HG03064 (cell line): Measurements from ENCODE around the gene ARHGEF12.

Experiments
- ATAC-seq: cut with Tn5 transposase; IDR thresholded peaks from one replicate; pipeline ENCODE4 v1.9.1; 2021; ENCODE audit warnings: low read depth; ENCODE audit not compliant: unreplicated experiment

Gene ARHGEF12

GRCh38 chr11:120410622-120411380 lies 74.6 kb downstream of the ARHGEF12 start:
- ATAC-seq: no peak

DNA sequence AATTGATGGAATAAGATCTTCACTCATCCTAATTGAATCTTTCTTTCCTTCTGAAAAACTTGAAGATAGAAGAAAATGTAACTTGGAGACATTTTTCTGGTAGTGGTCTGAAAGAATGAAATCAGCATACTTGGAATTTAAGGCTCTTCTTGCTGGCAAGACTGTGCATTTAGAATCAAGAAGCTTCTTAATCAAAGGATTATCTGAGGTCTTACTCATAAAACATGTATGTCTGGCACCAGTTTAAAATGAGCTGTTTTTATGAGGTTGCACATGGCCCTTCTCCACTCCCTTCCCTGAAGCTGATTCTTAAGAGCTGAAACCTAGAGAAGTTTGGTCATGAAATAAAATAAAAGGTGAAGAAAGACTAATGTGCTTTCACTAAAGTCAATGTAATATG lies 77.3 kb downstream of the ARHGEF12 start:
- no peak for ATAC-seq

- no peak for ATAC-seq
These were observed 84.4 kb downstream of the ARHGEF12 start for GRCh38 chr11:120420572-120420971.

GRCh38 chr11:120424185-120424969 lies 88.2 kb downstream of the ARHGEF12 start:
- ATAC-seq: no peak

- ATAC-seq: no peak
These were observed 88.7 kb downstream of the ARHGEF12 start for GRCh38 chr11:120424970-120425332.

- no peak for ATAC-seq
These were observed 89.3 kb downstream of the ARHGEF12 start for GRCh38 chr11:120425527-120425926.

DNA sequence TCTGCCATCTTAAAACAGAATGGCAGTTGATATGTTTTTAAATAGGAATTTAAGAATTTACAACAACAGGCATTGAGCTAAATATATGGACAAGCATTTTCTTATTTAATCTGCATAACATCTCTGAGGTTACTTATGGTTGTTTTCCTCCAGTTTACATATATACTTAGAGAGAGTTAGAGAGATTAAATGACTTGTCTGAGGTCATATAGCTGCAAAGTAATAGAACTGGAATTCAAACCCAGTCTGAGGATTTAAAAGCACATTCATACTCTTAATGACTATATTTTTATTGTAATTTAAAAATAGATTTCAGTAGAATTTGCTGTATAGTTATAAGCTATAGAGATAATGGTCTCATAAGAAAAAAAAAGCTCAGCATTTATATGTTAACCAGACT lies 93.9 kb downstream of the ARHGEF12 start:
- no peak for ATAC-seq

- ATAC-seq: no peak
These were observed 95.4 kb downstream of the ARHGEF12 start for GRCh38 chr11:120431633-120432032.

DNA sequence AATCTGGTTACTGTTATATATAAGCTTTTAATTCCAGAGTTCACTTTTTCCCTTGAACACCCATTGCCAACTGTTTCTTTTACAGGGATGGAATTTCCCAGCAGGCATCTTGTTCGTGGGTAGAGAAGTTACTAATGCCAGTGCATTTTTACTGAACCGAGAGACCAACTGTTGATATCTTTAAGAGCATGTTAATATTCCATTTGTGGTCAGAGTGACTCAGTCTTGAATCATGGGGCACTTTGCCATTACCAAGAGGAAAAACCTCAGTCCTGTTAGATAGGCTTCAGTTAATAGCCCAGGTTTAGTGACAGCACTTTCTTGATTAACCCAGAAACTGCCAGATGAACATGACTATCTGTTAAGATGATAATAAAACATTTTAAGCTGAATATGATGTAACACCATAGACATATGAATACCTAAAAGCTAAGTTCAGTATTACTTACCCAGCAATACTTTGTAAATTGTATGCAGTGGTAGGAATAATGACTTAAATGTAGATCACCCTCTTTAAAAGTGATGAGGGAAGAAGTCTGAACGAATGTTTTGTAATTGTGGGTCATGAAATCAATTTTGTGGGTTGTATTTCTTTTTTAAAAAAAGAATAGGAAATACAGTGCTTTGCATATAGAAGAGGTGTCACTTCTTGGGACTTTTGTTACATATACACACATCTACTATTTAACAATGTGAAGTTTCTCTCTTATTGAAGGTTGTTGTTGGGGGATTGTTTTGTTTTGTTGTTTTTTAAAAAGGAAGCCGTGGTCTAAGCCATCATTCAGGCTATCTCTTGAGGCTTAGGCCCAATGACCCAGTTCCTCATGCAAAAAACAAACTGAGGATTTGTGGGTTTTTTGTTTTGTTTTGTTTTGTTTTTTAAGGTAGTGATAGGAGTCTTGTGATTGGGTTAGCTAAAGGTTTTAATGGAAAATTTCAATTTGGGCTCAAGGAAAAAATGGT lies 96.1 kb downstream of the ARHGEF12 start:
- ATAC-seq: no peak

- ATAC-seq: no peak
These were observed 105.4 kb downstream of the ARHGEF12 start for GRCh38 chr11:120441592-120441991.

DNA sequence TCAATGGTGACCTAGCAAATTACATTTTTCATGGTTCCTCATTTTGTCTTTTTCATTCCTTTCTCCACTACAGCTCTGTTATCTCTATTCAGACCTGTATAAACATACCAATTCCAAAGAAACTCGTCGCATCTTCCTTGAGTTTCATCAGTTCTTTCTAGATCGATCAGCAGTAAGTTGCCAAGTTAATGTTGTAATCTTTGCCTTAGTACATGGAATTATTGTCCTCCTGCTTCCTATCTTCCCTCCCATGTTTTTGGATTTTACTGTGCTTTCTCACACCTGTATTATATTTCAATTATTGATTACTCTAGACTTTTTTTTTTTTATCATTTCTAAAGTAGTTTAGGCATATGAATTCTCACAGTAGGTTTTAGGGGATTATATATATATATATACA lies 105.8 kb downstream of the ARHGEF12 start:
- ATAC-seq: no peak

DNA sequence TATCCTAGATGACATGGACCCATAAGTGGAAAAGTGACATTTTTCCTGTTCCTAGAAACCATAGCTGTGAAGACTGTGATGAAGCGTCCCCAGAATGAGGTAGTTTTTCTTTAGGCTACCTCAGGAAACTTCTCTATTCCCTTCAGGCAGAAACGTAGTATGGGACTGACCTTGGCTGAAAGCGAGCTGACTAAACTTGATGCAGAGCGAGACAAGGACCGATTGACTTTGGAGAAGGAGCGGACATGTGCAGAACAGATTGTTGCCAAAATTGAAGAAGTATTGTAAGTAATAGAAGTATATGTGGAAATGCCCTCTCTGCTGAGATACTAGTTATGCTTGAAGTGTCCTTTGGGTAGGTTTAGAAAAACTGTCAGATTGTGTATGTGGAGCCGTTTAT lies 110.6 kb downstream of the ARHGEF12 start:
- ATAC-seq: no peak

DNA sequence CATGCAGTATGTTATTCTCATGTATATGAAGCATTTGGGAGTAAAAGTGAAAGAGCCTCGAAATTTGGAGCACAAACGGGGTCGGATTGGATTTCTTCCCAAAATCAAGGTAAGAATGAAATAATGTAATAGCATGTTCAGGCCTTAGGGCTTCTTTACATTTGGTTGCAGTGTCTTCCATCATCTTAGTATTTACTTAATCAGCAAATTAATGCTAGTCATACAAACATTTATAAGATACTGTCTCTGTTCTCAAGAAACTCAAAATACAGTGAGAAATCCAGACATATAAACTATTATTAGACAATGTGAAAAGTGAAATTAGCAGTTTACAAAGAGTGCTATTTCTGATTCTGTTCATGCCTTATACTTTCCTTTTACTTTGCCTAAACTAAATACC lies 112.0 kb downstream of the ARHGEF12 start:
- no peak for ATAC-seq

GRCh38 chr11:120455487-120455886 lies 119.3 kb downstream of the ARHGEF12 start:
- no peak for ATAC-seq

GRCh38 chr11:120457996-120458395 lies 121.8 kb downstream of the ARHGEF12 start:
- no peak for ATAC-seq

DNA sequence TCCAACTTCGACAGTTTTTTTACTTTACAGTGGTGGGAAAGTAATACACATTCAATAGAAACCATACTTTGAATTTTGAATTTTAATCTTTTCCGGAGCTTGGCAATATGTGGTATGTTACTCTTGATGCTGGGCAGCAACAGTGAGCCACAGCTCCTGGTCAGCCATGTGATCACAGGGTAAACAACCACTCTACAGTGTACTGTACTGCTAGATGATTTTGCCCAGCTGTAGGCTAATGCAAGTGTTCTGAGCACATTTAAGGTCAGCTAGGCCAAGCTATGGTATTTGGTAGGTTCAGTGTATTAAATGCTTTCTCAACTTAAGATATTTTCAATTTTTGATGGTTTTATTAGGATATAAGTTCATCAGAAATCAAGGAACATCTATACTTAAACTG lies 126.6 kb downstream of the ARHGEF12 start:
- ATAC-seq: no peak

GRCh38 chr11:120465921-120466534 lies 129.8 kb downstream of the ARHGEF12 start:
- ATAC-seq: no peak

GRCh38 chr11:120467627-120468026 lies 131.4 kb downstream of the ARHGEF12 start:
- ATAC-seq: no peak

DNA sequence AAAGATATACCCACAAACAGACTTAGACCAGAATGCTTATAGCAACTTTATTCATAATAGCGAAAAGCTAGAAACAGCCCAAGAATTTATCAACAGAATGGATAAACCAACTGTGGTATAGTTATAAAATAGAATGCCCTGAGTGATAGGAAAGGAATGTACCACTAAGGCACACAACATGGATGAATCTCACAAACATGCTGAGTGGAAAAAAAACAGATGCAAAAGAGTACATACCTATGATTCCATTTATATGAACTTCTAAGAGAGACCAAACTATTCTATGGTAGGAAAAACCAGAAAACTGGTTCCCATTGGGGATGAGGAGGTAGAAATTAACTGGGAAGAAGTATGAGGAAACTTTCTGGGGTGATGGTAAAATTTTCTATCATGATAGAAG lies 134.9 kb downstream of the ARHGEF12 start:
- ATAC-seq: no peak

DNA sequence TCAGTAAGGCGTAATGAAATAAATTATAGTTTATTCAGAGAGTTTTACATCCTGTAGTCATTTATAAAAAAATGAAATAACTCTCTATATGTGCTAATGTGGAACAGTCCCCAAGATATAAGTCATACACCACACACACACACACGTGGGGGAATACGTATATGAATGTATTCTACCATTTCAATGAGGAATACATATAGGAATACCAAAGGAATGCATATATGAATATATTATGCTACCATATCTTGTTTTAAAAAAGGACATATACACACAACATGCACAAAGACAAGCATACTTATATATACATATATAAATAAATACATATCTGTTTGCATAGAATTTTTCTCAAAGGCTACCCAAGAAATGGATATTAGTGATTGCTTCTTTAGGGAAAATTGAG lies 135.8 kb downstream of the ARHGEF12 start:
- ATAC-seq: no peak

DNA sequence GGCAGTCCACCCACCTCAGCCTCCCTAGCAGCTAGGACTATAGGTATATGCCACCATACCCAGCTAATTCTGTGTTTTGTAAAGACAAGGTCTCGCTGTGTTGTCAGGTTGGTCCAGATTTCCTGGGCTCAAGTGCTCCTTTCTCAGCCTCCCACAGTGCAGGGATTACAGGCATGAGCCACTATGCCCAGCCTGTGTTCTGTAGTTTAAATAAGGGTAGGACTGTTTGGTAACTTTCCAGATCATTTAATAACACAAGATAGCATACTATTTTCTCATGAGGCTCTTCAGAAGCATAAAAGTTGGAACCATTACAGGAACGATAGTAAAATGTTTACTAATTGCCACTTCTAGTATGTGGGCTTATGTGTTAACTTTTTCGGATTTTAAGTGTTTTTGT lies 137.3 kb downstream of the ARHGEF12 start:
- ATAC-seq: no peak
